Left lung (tissue), 10 donors: Measurements from ENCODE around the gene NTM. TPM values are rescaled to one million over a fixed set of nuclear protein-coding genes. Genes with fewer than 3 reads are reported as not detected.

Experiments used
- ATAC-seq: fragments of 200-7000 bp; cut with Tn5 transposase; one replicate; pipeline ENCODE4 v1.9.1; 2020; ENCODE audit warnings: moderate library complexity
- DNase-seq, 4 donors: peaks; one replicate each; pipeline ENCODE4 v3.0.0-alpha.2; 2013 to 2020
- H3K27ac ChIP-seq, 2 donors: fragments of 200-600 bp; sonication (generic) in 1 of 2; one replicate each; pipeline versions ENCODE4 v1.5.0 to v1.8.0; 2020 to 2021
- H3K27me3 ChIP-seq, 2 donors: fragments of 200-600 bp; sonication (generic) in 1 of 2; one replicate each; pipeline versions ENCODE4 v1.5.0 to v1.8.0; 2020 to 2021
- H3K36me3 ChIP-seq, 2 donors: fragments of 200-600 bp; sonication (generic) in 1 of 2; one replicate each; pipeline versions ENCODE4 v1.5.0 to v1.8.0; 2020 to 2021
- H3K4me1 ChIP-seq, 2 donors: fragments of 200-600 bp; one replicate each; pipeline ENCODE4 v1.8.0; 2021
- H3K4me3 ChIP-seq, 2 donors: fragments of 200-600 bp; sonication (generic) in 1 of 2; one replicate each; pipeline versions ENCODE4 v1.5.0 to v1.8.0; 2020 to 2021; ENCODE audit warnings: mild to moderate bottlenecking in 1 of 2
- H3K9me3 ChIP-seq, 2 donors: fragments of 200-600 bp; sonication (generic) in 1 of 2; one replicate each; pipeline versions ENCODE4 v1.5.0 to v1.8.0; 2020 to 2021
- intact Hi-C, 2 donors: fragments of 100-400 bp; cut with DNase I; formaldehyde crosslinking; loops; one replicate each; pipeline versions ENCODE4 v1.11.2 to v1.14.2; 2022
- polyA plus RNA-seq, 6 donors: library from polyadenylated mRNA; unstranded; fragments of 120-200 nt; gene quantifications; one replicate each; pipeline ENCODE4 v1.2.1, GENCODE V29; 2013; ENCODE audit not compliant: insufficient read length in 6 of 6
- total RNA-seq, 2 donors: library from RNA; stranded (reverse); fragmentation: NEBNext Ultra II Directional; extraction: Animal tissue kit (Norgen Biotek cat#: 25700); gene quantifications; one replicate each; pipeline ENCODE4 v1.2.1, GENCODE V29; 2021
- TF ChIP-seq, protein P1 (sequence below), 2 donors: fragments of 200-600 bp; sonication (generic) in 1 of 2; IDR thresholded peaks; one replicate each; pipeline versions ENCODE4 v1.5.0 to v1.8.0; 2021; ENCODE audit warnings: antibody characterized with exemption in 2 of 2
- donor health status: DM: no; HTN: yes; CAD: no.
- donor health status: DM: no; HTN: no; CAD: no.

NTM gene
- total and polyA plus RNA-seq, 8 donors: 9.5 to 31.0 (median 21.1) TPM

DNA sequence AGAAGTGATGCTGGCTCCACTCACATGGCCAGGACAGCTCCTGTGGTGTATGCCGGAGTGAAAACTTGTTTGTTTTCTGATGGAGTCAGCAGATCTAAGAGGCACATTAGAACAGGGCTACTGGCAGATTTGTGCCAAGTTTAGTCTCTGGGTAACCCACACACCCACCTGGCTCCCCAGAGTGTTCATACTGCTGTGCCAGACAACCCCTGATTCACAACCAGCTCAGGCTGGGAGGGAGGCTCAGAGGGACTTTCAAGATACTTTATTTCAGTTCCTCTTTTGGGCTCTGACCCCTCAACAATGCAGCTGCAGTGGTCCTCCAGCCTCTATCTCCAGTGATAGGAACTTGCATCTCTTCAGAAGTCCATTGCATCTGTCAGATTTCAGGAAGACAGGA lies 8.5 kb downstream of the NTM start:
- Histone ChIP-seq H3K27me3 (peaks cover 4 to 21% of the 10 kb centered on the region in 2 donors), H3K36me3 (no peaks in the 10 kb centered on the region), H3K9me3 (no peaks in the 10 kb centered on the region), H3K27ac (no peak overlapping the region), H3K4me3 (no peak overlapping the region), H3K4me1 (no peaks in the 10 kb centered on the region)
- intact Hi-C loops: no loop called here
- TF ChIP-seq, protein P1, sequence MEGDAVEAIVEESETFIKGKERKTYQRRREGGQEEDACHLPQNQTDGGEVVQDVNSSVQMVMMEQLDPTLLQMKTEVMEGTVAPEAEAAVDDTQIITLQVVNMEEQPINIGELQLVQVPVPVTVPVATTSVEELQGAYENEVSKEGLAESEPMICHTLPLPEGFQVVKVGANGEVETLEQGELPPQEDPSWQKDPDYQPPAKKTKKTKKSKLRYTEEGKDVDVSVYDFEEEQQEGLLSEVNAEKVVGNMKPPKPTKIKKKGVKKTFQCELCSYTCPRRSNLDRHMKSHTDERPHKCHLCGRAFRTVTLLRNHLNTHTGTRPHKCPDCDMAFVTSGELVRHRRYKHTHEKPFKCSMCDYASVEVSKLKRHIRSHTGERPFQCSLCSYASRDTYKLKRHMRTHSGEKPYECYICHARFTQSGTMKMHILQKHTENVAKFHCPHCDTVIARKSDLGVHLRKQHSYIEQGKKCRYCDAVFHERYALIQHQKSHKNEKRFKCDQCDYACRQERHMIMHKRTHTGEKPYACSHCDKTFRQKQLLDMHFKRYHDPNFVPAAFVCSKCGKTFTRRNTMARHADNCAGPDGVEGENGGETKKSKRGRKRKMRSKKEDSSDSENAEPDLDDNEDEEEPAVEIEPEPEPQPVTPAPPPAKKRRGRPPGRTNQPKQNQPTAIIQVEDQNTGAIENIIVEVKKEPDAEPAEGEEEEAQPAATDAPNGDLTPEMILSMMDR (IDR thresholded peaks at IDR 0.05): no peak
- DNase-seq (no peak), ATAC-seq (no peak)

DNA sequence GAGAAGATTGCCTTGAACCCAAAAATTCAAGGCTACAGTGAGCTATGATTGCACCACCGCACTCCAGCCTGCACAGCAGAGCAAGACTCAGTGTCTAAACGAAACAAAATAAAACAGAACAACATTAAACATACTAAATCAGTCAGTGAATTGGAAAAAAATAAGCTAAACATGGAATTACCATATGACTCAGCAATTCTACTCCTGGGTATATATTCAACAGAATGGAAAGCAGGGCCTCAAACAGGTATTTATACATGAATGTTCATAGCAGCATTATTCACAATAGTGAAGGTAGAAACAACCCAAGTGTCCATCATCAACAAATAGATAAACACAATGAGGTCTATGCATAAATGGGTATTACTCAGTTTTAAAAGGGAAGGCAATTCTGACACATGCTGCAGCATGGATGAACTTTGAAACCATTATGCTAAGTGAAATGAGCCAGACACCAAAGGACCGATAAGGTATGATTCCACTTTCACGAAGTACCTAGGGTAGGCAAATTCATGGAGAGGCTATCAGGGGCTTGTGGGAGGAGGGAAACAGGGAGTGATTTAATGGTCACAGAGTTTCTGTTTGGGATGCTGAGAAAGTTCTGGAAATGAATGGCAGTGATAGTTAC lies 15.5 kb downstream of the NTM start:
- Histone ChIP-seq H3K36me3 (no peaks in the 10 kb centered on the region), H3K4me1 (no peaks in the 10 kb centered on the region), H3K4me3 (no peak overlapping the region), H3K9me3 (no peaks in the 10 kb centered on the region), H3K27ac (no peak overlapping the region), H3K27me3 (no peaks in the 10 kb centered on the region)
- TF ChIP-seq, protein P1 (IDR thresholded peaks at IDR 0.05): no peak
- DNase-seq: no peak
- ATAC-seq: no peak
- intact Hi-C loops: no loop called here

DNA sequence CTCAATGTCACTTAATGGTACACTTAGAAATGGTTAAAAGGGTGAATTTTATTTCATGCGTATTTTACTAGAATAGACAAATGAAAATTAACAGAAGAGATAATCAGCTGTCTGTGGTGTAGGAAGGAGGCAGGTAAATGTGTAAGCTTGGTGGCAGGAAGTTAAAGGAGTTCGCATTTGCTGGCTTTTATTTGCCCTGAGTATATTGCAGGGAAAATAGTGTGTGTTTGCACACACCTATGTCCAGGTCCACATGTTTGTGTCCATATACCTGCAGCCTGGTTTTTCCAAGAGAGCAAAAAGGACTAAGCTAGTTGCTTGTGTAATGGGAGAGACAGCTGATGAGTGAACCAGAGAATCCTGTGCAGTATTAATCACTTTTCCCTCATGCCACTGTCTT lies 16.0 kb downstream of the NTM start:
- TF ChIP-seq, protein P1 (IDR thresholded peaks at IDR 0.05): no peak
- Histone ChIP-seq H3K9me3 (no peaks in the 10 kb centered on the region), H3K27ac (no peak overlapping the region), H3K4me1 (no peaks in the 10 kb centered on the region), H3K4me3 (no peak overlapping the region), H3K36me3 (no peaks in the 10 kb centered on the region), H3K27me3 (no peaks in the 10 kb centered on the region)
- intact Hi-C loops: no loop called here
- ATAC-seq (no peak), DNase-seq (no peak)

DNA sequence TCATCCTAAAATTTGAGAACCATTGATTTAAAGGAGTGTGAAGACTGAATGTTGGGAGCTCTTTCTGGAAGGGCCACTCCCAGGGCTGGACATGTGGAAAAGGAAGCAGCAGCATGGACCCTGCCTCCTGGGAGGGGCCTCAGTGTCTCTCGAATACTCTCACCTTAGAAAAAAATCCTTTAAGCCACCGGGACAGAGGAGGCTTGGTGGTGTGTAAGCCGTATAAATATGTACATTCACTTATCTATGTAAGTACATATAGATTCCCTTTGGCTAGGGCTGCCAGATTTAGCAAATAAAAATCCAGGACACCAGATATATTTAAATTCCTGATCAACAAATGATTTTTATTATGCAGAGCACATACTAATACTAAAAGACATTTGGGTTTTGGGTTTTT lies 17.6 kb downstream of the NTM start:
- intact Hi-C loops: no loop called here
- TF ChIP-seq, protein P1 (IDR thresholded peaks at IDR 0.05): no peak
- no peaks in the 10 kb centered on the region for H3K9me3 ChIP-seq
- no peak overlapping the region for H3K27ac ChIP-seq
- H3K4me3 ChIP-seq: no peak overlapping the region
- no peaks in the 10 kb centered on the region for H3K27me3 ChIP-seq
- ATAC-seq (no peak), DNase-seq (no peak)
- no peaks in the 10 kb centered on the region for H3K4me1 ChIP-seq
- no peaks in the 10 kb centered on the region for H3K36me3 ChIP-seq

DNA sequence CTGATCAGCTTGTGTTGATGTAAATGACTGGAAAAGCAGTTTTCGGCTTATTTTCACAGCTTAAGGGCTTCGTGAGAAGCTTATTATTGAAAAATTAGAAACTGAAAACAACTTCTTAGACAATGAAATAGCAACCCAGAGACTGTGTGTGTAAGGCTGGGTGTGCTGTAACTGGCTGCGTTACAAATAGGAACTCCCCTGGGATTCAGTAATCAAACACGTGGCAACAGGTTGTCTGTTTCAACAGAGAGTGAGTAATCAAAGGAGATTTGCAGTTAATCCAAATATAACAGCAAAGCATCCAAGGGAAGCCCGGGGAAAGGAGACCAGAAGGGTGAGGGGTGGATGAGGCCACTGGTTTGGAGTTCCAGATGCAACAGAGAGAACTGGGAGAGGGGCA lies 19.2 kb downstream of the NTM start:
- TF ChIP-seq, protein P1 (IDR thresholded peaks at IDR 0.05): no peak
- H3K9me3 ChIP-seq: no peaks in the 10 kb centered on the region
- H3K4me3 ChIP-seq: no peak overlapping the region
- no peak for ATAC-seq
- H3K4me1 ChIP-seq: no peaks in the 10 kb centered on the region
- DNase-seq: no peak
- H3K36me3 ChIP-seq: no peaks in the 10 kb centered on the region
- intact Hi-C loops: no loop called here
- H3K27me3 ChIP-seq: no peaks in the 10 kb centered on the region
- H3K27ac ChIP-seq: no peak overlapping the region
